ENCODE results near the gene LRRC32. TPM values are rescaled to one million over a fixed set of nuclear protein-coding genes. Genes with fewer than 3 reads are reported as not detected.

LRRC32 gene, protein sequence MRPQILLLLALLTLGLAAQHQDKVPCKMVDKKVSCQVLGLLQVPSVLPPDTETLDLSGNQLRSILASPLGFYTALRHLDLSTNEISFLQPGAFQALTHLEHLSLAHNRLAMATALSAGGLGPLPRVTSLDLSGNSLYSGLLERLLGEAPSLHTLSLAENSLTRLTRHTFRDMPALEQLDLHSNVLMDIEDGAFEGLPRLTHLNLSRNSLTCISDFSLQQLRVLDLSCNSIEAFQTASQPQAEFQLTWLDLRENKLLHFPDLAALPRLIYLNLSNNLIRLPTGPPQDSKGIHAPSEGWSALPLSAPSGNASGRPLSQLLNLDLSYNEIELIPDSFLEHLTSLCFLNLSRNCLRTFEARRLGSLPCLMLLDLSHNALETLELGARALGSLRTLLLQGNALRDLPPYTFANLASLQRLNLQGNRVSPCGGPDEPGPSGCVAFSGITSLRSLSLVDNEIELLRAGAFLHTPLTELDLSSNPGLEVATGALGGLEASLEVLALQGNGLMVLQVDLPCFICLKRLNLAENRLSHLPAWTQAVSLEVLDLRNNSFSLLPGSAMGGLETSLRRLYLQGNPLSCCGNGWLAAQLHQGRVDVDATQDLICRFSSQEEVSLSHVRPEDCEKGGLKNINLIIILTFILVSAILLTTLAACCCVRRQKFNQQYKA
- total RNA-seq (2022; extraction: Qiagen RNA extraction; ENCODE audit: low read depth) = 0.13 to 0.29 TPM (median 0.16 TPM) in 5 replicates

GRCh38 chr11:76670485-76671236 lies at the start of gene LRRC32:
TSS of gene LRRC32 (minus strand) at chr11:76670747. CDS start at chr11:76665954, 4,793 bp downstream.

Other genes with a start within 250 kb of the LRRC32 start
- 12.2 to 21.0 TPM (median 16.0 TPM) in 5 replicates for gene EMSY, start 225.7 kb downstream of the LRRC32 start, total RNA-seq (2022; extraction: Qiagen RNA extraction; ENCODE audit: low read depth)
- gene TSKU, start 112.6 kb upstream of the LRRC32 start, total RNA-seq (2022; extraction: Qiagen RNA extraction; ENCODE audit: low read depth) = 156 to 215 TPM (median 192 TPM) in 5 replicates
- gene ACER3, start 190.2 kb upstream of the LRRC32 start, total RNA-seq (2022; extraction: Qiagen RNA extraction; ENCODE audit: low read depth) = 17.0 to 21.4 TPM (median 19.9 TPM) in 5 replicates

All from A549 treated with DMSO at 1 μM for 4 hours (cell line).